C1 segment of cervical spinal cord (tissue), 14 donors: ENCODE results near the gene TCTA.
A peak's percentile ranks its signal among the peaks of the same experiment; 100 is the strongest.

ENCODE experiments used
- DNase-seq, 14 donors: peaks; one replicate each; lab custom pipeline; 2025; lab: John Stamatoyannopoulos, UW

TCTA gene

DNA sequence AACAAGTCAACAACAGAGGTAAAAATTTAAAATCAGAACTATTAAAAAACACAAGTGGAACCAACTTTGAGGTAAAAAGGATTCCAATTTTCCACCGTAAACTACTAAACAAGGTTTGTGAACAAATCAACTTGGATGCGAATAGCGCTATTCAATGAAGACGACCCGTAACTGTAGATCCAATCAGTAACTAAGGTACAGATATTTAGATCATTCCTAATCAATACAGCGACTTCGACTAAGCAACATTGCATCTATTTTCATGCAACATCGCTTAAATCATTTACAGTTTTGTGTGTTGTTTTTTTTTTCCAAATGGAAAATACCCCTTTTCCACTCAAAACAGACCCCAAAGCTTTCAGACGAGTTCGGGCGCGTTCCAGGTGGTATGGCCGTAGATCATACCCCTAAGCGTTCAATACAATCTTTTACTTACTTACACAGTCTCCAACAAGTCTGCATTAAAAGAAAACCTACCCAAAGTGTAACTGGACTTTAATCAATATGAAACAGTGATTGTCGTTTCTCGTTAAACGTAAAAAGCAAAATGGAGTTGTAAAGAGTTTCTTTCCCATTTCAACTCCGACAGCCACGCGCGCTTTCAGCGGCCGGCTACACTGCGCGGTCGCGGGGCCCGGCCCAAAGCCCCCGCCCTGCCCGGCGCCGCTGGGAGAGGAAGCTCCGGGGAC is 1.2 kb upstream of the TCTA start:
- DNase-seq: no peak

GRCh38 chr3:49411535-49411967 is 672 bp upstream of the TCTA start:
- peak in 5 of 14 donors; percentile 40 to 84 (median 83) for DNase-seq

DNA sequence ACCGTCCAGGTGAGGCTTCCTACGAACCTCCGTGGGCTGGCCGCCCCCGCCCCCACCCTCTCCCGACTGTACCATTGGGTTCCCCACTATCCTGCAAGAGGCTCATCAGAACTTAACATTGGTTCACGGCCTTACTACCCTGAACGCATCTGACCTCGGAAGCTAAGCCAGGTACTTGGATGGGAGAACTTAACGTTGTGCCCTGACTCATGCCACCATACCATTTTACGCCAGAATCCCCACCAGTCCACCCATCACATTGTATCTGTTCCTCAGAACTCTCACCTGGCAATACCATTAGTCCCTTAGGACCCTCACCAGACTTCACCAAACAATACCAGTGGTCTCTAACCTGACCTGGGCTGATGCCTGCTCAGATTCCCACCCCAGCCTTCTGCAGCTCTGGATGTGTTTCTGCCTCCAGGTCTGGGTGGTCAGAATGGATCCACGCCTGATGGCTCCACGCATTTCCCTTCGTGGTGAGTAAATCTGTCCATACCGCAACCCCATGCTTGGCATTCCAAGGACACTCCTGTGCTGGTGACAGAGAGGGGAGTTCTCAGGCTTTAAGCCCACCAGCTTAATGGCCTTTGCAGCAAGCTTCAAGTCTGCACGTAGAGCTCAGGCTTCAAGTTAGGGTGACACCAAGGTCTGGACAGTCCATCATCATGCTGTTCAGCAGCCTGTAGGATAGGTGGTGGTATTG is 562 bp downstream of the TCTA start:
- DNase-seq: peak in 1 of 14 donors; percentile 50

GRCh38 chr3:49413338-49413734 is 1.1 kb downstream of the TCTA start:
- no peak for DNase-seq

GRCh38 chr3:49414753-49415152 is 2.5 kb downstream of the TCTA start:
- DNase-seq: no peak

GRCh38 chr3:49415931-49416601 is 3.8 kb downstream of the TCTA start:
- DNase-seq: peak in 2 of 14 donors; percentile 8

DNA sequence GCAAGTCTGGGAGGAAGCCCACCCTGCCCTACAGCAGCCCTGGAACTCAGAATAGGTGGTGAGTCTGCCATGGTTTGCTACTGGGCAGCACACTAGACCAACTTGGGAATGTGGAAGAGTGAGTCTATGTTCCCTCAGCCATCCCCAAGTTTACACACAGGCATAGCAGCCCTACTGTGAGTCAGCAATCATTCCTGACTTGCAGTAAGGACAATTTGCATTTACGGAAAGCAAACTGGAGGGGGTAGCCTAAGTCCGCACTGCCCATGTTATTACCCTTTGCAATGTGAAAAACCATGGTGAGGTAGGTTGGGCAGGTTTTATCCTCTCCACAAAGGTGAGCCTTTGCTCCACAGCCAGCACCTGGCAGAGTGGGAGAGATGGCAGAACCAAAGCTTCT is 4.6 kb downstream of the TCTA start:
- no peak for DNase-seq

- DNase-seq: no peak
Measured at GRCh38 chr3:49417516-49418120, 5.4 kb downstream of the TCTA start.

DNA sequence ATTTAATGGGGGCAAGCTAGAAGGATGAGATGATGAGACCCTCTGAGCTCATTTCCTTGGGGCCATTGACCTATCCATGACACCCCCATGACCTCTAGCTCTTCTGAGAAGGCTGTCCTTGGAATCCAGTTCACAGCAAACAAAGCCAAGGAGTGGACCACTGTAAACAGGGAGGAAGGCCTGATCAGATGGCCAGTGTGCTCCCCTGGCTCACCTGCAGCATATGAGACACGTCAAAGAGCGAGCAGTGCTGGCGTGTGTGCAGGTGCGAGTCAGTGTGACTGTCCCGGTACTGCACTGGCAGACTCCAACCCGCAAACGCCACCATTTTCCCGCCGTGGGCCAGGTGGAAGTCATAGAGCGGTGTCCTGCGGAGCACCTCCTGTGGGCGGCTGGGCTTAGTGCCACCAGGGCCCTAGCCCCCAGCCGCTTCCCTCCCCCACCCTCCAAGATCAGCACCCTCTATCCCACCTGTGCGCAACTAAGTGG is 9.7 kb downstream of the TCTA start:
- DNase-seq: no peak

GRCh38 chr3:49422379-49423248 is 10.4 kb downstream of the TCTA start, which contains the start of gene AMT:
AMT (minus strand) TSS chr3:49422473; CDS start chr3:49422450, 23 bp downstream.
- DNase-seq: peak in 5 of 14 donors; percentile 27 to 75 (median 38)

DNA sequence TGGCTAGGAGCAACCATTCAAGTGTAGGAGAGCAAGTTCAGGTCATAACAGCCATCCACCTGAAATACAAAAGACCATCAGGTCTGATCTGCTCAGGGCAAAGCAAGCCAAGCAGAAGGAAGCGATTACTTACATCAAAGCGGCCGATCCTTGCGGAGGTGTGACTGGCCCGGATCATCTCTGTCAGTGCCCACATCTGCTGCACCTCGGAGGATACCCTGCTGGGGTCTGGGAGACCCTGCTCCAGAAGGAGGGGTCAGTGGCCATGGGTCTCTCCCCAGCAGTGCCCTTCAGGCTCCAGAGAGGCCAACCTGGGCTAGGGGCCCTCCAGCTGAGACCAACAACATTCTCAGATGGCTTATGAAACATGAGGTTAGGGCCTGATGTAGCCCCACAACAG is 12.6 kb downstream of the TCTA start:
- DNase-seq: no peak

GRCh38 chr3:49427586-49427985 is 15.4 kb downstream of the TCTA start:
- no peak for DNase-seq

GRCh38 chr3:49428752-49429080 is 16.5 kb downstream of the TCTA start:
- no peak for DNase-seq

DNA sequence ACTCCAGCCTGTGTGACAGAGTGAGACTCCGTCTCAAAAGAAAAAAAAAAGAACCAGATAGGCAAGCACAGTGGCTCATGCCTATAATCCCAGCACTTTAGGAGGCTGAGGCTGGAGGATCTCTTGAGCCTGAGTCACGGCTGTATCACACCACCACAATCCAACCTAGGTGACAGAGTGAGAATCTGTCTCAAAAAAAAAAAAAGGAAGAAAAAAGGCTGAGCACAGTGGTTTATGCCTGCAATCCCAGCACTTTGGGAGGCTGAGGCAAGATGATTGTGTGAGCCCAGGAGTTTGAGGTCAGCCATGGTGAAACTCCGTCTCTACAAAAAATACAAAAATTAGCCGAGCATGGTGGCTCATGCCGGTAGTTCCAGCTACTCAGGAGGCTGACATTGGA is 22.5 kb downstream of the TCTA start:
- DNase-seq: no peak

GRCh38 chr3:49445391-49445790 is 33.2 kb downstream of the TCTA start:
- DNase-seq: no peak

DNA sequence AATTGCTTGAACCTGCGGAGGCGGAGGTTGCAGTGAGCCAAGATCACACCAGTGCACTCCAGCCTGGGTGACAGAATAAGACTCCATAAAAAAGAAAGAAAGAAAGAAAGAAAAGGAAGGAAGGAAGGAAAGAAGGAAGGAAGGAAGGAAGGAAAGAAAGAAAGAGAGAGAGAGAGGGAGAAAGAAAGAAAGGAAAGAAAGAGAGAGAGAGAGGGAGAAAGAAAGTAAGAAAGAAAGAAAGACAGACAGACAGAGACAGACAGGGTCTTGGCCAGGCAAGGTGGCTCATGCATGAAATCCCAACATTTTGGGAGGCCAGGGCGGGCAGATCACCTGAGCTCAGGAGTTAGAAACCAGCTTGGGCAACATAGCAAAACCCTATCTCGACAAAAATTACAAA is 41.4 kb downstream of the TCTA start:
- no peak for DNase-seq

DNA sequence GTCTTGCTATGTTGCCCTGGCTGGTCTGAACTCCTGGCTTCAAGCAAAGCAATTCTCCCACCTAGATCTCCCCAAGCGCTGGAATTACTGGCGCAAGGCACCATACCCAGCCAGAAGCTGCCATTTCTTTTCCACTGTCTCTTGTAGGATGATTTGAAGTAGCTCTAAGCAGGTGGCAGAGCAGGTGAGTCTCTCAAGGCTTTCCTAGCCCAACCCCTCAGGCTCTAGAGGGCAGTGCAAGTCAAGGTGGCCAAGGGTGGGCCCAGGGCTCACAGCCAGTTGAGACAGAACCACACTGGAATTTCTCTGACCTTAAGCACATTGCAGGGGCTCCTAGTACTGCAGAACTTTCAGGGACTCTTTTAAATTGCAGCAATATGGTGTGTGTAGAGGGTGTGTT is 42.2 kb downstream of the TCTA start:
- no peak for DNase-seq

- DNase-seq: no peak
Measured at GRCh38 chr3:49454898-49455681, 42.9 kb downstream of the TCTA start.

DNA sequence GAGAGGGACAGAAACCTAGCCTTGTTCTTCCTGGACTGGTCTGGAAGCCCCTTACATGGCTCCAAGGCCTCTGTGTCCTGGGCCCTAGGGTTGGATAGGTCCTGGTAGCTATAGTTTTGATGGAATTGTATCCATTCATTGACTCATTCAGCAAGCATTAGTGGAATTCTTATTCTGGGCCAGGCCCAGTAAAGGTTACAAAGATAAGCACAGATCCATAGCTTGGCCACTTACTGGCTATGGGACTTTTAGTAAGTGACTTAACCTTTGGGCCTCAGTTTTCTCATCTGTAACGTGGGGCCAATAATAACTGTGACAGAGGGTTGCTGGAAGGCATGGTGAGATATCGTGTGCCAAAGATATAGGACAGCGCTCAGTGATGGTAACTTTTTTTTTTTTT is 44.2 kb downstream of the TCTA start:
- no peak for DNase-seq

GRCh38 chr3:49460188-49460890 is 48.1 kb downstream of the TCTA start:
- no peak for DNase-seq
